HG03025 (cell line): ENCODE measurements around the gene THPO.
A peak's percentile ranks its signal among the peaks of the same experiment; 100 is the strongest.

Experiments used
- ATAC-seq: cut with Tn5 transposase; IDR thresholded peaks from one replicate; pipeline ENCODE4 v1.9.1; 2021; ENCODE audit warnings: mild to moderate bottlenecking, moderate library complexity; ENCODE audit not compliant: unreplicated experiment, low FRiP score

THPO gene

GRCh38 chr3:184368116-184368515 is 9.9 kb downstream of the THPO start:
- no peak for ATAC-seq

- no peak for ATAC-seq
These were observed 11.3 kb downstream of the THPO start for GRCh38 chr3:184366619-184367289.

GRCh38 chr3:184362668-184363546 is 15.1 kb downstream of the THPO start:
- ATAC-seq = peak; percentile 77

- peak; percentile 17 for ATAC-seq
These were observed 15.9 kb downstream of the THPO start for GRCh38 chr3:184361932-184362667.

- peak; percentile 25 for ATAC-seq
These were observed 16.5 kb downstream of the THPO start, which contains the start of the genes CLCN2 and POLR2H for GRCh38 chr3:184361532-184361931. Gene CLCN2 (minus strand): TSS chr3:184361605. CDS start chr3:184361479, 126 bp downstream. Gene POLR2H (plus strand): TSS chr3:184361710. CDS start chr3:184363493, 1,783 bp downstream.

GRCh38 chr3:184360929-184361531 is 17.0 kb downstream of the THPO start:
- no peak for ATAC-seq

- no peak for ATAC-seq
These were observed 17.7 kb downstream of the THPO start for GRCh38 chr3:184360070-184360928.

- ATAC-seq = no peak
These were observed 18.4 kb downstream of the THPO start for GRCh38 chr3:184359610-184360009.

- ATAC-seq = no peak
These were observed 19.1 kb downstream of the THPO start for GRCh38 chr3:184358921-184359350.

- no peak for ATAC-seq
These were observed 19.8 kb downstream of the THPO start for GRCh38 chr3:184358124-184358767.

GRCh38 chr3:184357248-184358123 is 20.5 kb downstream of the THPO start:
- no peak for ATAC-seq

GRCh38 chr3:184355261-184356040 is 22.6 kb downstream of the THPO start:
- ATAC-seq = no peak

- no peak for ATAC-seq
These were observed 23.3 kb downstream of the THPO start for GRCh38 chr3:184354754-184355153.

- no peak for ATAC-seq
These were observed 23.8 kb downstream of the THPO start for GRCh38 chr3:184354121-184354728.

GRCh38 chr3:184353546-184353941 is 24.5 kb downstream of the THPO start:
- no peak for ATAC-seq

GRCh38 chr3:184352897-184353545 is 25.0 kb downstream of the THPO start:
- ATAC-seq = no peak
